ENCODE data around the gene EPS8.

GRCh38 chr12:15646581-15646980, 142.6 kb downstream of the EPS8 start:
- TF ChIP-seq, protein P1, sequence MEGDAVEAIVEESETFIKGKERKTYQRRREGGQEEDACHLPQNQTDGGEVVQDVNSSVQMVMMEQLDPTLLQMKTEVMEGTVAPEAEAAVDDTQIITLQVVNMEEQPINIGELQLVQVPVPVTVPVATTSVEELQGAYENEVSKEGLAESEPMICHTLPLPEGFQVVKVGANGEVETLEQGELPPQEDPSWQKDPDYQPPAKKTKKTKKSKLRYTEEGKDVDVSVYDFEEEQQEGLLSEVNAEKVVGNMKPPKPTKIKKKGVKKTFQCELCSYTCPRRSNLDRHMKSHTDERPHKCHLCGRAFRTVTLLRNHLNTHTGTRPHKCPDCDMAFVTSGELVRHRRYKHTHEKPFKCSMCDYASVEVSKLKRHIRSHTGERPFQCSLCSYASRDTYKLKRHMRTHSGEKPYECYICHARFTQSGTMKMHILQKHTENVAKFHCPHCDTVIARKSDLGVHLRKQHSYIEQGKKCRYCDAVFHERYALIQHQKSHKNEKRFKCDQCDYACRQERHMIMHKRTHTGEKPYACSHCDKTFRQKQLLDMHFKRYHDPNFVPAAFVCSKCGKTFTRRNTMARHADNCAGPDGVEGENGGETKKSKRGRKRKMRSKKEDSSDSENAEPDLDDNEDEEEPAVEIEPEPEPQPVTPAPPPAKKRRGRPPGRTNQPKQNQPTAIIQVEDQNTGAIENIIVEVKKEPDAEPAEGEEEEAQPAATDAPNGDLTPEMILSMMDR (IDR thresholded peaks at IDR 0.05; ENCODE audit: low read length): no peak
- TF ChIP-seq EZH2phosphoT487 (IDR thresholded peaks at IDR 0.05; ENCODE audit: low read length): no peak
- no peak for TF ChIP-seq EZH2 (optimal IDR thresholded peaks at IDR 0.05; ENCODE audit: low read depth, low read length)

All from MM.1S (cell line).